Esophagus squamous epithelium (tissue), 4 donors: Measurements from ENCODE around the gene METAP1D.

Experiments
- POLR2A ChIP-seq, 4 donors: fragments of 450-650 bp; IDR thresholded peaks; one replicate each; pipeline ENCODE4 v1.6.1; 2017; ENCODE audit warnings: antibody characterized with exemption in 4 of 4, mild to moderate bottlenecking in 4 of 4, moderate library complexity in 3 of 4
- TF ChIP-seq, protein P1 (sequence below), 6 experiments: fragments of 450-650 bp in 4 of 6; fragments of 200-600 bp in 2 of 6; sonication (generic) in 2 of 6; IDR thresholded peaks; one replicate each; pipeline ENCODE4 v1.5.1; 2016 to 2019; ENCODE audit warnings: antibody characterized with exemption in 6 of 6, mild to moderate bottlenecking in 4 of 6, moderate library complexity in 4 of 6

DNA sequence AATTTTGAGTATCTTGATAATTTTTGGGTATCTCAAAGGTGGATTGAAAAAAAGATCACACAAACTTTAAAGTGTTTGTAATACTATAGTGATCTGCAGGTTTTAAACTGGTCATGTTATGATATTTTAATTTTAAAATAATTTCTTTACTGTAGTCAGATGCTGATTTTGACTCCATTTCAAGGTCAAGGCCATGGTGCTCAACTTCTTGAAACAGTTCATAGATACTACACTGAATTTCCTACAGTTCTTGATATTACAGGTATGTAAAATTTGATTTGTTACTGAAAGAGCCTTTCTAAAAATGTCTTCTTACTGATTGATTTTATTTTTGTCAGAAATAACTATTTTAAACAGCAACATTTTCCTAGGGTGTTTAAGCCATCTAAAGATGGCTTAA lies 33.1 kb upstream of the METAP1D start:
- TF ChIP-seq, protein P1, sequence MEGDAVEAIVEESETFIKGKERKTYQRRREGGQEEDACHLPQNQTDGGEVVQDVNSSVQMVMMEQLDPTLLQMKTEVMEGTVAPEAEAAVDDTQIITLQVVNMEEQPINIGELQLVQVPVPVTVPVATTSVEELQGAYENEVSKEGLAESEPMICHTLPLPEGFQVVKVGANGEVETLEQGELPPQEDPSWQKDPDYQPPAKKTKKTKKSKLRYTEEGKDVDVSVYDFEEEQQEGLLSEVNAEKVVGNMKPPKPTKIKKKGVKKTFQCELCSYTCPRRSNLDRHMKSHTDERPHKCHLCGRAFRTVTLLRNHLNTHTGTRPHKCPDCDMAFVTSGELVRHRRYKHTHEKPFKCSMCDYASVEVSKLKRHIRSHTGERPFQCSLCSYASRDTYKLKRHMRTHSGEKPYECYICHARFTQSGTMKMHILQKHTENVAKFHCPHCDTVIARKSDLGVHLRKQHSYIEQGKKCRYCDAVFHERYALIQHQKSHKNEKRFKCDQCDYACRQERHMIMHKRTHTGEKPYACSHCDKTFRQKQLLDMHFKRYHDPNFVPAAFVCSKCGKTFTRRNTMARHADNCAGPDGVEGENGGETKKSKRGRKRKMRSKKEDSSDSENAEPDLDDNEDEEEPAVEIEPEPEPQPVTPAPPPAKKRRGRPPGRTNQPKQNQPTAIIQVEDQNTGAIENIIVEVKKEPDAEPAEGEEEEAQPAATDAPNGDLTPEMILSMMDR (IDR thresholded peaks at IDR 0.05) = no peak
- no peak for TF ChIP-seq POLR2A (IDR thresholded peaks at IDR 0.05)
